Panc1 (cell line): ENCODE results near the gene ZNF398. TPM values are rescaled to one million over a fixed set of nuclear protein-coding genes. Genes with fewer than 3 reads are reported as not detected.

Experiments
- ATAC-seq: fragments of 200-7000 bp; cut with Tn5 transposase; 2 replicates; pipeline ENCODE4 v1.9.1; 2020; ENCODE audit warnings: mild to moderate bottlenecking, moderate library complexity
- BruUV-seq: library from RNA; stranded (reverse); fragments of 400-500 nt; replicated peaks from 2 replicates; lab custom pipeline; 2021; lab: Mats Ljungman, UMichigan
- CTCF ChIA-PET: fragments of 300-600 bp; sonication (Branson Sonifier 250); formaldehyde crosslinking; loops from one replicate; lab custom pipeline; 2022; ENCODE audit warnings: antibody characterized with exemption; lab: Charles Lee
- POLR2A ChIA-PET: fragments of 300-600 bp; sonication (Branson Sonifier 250); formaldehyde crosslinking; loops from one replicate; lab custom pipeline; 2022; ENCODE audit warnings: antibody characterized with exemption; lab: Charles Lee
- DNase-seq: peaks from one replicate; pipeline ENCODE4 v3.0.0-alpha.2; 2010; ENCODE audit warnings: low read depth, low spot score
- H3K27ac ChIP-seq: 2 replicates; pipeline ENCODE4 v1.5.1; 2011; ENCODE audit warnings: mild to moderate bottlenecking, low read length, inconsistent platforms
- H3K27me3 ChIP-seq: fragments of 200-500 bp; sonication (Bioruptor generic); 2 replicates; pipeline ENCODE4 v1.6.0; 2014; ENCODE audit warnings: low read length, inconsistent platforms; ENCODE audit not compliant: control insufficient read depth, insufficient read depth
- H3K36me3 ChIP-seq: fragments of 200-500 bp; sonication (Bioruptor generic); 2 replicates; pipeline ENCODE4 v1.5.1; 2014; ENCODE audit warnings: inconsistent platforms, mild to moderate bottlenecking, low read length, moderate library complexity; ENCODE audit not compliant: control insufficient read depth, insufficient read depth
- H3K4me1 ChIP-seq: 2 replicates; pipeline ENCODE4 v1.5.1; 2011; ENCODE audit warnings: inconsistent platforms, mild to moderate bottlenecking, low read length, moderate library complexity; ENCODE audit not compliant: control insufficient read depth, insufficient read depth
- H3K4me3 ChIP-seq, 2 experiments: 2 replicates each; pipeline ENCODE4 v1.5.1; 2011 to 2012; ENCODE audit warnings: low read depth in 2 of 2, low read length in 2 of 2, mild to moderate bottlenecking in 2 of 2, inconsistent platforms in 1 of 2, moderate library complexity in 1 of 2
- H3K9me3 ChIP-seq: fragments of 200-500 bp; sonication (Bioruptor generic); 2 replicates; pipeline ENCODE4 v1.5.1; 2014; ENCODE audit warnings: low read depth, mild to moderate bottlenecking, inconsistent platforms, low read length, moderate library complexity; ENCODE audit not compliant: control insufficient read depth, insufficient read depth
- POLR2AphosphoS5 ChIP-seq: IDR thresholded peaks from 2 replicates; pipeline ENCODE4 v1.6.1; 2012; ENCODE audit warnings: mild to moderate bottlenecking, low read depth, low read length, moderate library complexity
- SIN3A ChIP-seq: IDR thresholded peaks from 2 replicates; pipeline ENCODE4 v1.6.1; 2012; ENCODE audit warnings: low read depth, mild to moderate bottlenecking, low read length, moderate library complexity, borderline replicate concordance; ENCODE audit not compliant: insufficient read depth
- TCF7L2 ChIP-seq: IDR thresholded peaks from 2 replicates; pipeline ENCODE4 v1.6.1; 2011; ENCODE audit warnings: mild to moderate bottlenecking, low read depth, low read length, inconsistent platforms
- in situ Hi-C: cut with HindIII; loops from 2 replicates; pipeline ENCODE4 v1.10.0; 2016; ENCODE audit warnings: low sequenced_read_pairs, low pct_unique_long_range_greater_than_20kb
- intact Hi-C: fragments of 100-400 bp; cut with micrococcal nuclease; formaldehyde crosslinking; loops from one replicate; pipeline ENCODE4 v1.10.0; 2022; ENCODE audit not compliant: unreplicated experiment
- total RNA-seq: library from RNA; stranded (reverse); gene quantifications from one replicate; pipeline ENCODE4 v1.2.1, GENCODE V29; 2021; ENCODE audit not compliant: unreplicated experiment
- TF ChIP-seq, protein P1 (sequence below): fragments of 450-650 bp; IDR thresholded peaks from 2 replicates; pipeline ENCODE4 v1.5.1; 2017; ENCODE audit warnings: mild to moderate bottlenecking
- TF ChIP-seq, protein P2 (sequence below), 2 experiments: IDR thresholded peaks; 2 replicates each; pipeline ENCODE4 v1.6.1; 2011 to 2012; ENCODE audit warnings: low read depth in 2 of 2, control low read depth in 1 of 2, low read length in 1 of 2, mild to moderate bottlenecking in 1 of 2, moderate library complexity in 1 of 2; ENCODE audit not compliant: insufficient read depth in 1 of 2

Gene ZNF398
- total RNA-seq, 1 experiment from 2014 or later, result 14.1 TPM

DNA sequence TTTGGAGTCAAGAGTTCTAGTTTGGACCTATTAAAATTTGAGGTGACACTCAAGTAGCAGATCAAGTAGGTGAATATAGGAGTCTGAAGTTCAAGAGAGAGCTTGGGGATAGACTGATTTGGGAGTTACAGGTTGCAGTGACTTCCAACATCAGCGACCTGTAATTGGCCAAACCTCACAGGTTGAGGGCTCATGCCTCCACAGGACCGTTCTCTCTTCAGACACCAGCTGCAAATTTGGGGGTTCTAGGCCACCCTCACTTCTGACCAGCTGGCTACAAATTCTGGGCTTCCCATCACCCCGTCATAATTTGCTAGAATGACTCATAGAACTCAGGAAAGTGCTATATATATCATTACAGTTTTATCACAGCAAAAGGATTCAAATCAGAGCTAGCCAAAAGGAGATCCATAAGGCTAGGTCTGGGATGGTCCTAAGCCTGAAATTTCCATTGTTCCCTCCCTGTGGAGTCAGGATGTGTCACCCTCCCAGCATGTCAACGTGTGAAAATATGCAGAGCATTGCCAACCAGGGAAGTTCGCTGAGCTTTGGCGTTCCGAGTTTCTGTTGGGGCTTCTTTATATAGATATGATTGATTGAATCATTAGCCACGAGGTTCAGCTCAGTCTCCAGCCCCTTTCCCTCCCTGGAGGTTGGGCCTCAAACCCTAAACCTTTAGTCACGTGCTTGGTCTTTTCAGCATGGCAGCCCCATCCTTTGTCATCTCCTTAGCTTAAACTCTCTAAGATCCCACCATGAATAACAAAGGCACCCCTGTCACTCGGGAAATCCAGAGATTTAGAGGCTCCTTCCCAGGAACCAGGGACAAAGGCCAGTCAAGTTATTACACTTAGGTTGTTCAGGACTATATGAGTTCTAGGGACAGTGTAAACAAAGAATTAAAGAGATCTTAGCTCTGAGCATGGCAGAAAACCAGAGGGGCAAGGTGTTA is 71.5 kb downstream of the ZNF398 start:
- H3K9me3 ChIP-seq, result no peaks in the 10 kb centered on the region
- no peak for TF ChIP-seq TCF7L2
- no peak for TF ChIP-seq SIN3A
- TF ChIP-seq, protein P1, sequence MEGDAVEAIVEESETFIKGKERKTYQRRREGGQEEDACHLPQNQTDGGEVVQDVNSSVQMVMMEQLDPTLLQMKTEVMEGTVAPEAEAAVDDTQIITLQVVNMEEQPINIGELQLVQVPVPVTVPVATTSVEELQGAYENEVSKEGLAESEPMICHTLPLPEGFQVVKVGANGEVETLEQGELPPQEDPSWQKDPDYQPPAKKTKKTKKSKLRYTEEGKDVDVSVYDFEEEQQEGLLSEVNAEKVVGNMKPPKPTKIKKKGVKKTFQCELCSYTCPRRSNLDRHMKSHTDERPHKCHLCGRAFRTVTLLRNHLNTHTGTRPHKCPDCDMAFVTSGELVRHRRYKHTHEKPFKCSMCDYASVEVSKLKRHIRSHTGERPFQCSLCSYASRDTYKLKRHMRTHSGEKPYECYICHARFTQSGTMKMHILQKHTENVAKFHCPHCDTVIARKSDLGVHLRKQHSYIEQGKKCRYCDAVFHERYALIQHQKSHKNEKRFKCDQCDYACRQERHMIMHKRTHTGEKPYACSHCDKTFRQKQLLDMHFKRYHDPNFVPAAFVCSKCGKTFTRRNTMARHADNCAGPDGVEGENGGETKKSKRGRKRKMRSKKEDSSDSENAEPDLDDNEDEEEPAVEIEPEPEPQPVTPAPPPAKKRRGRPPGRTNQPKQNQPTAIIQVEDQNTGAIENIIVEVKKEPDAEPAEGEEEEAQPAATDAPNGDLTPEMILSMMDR, result no peak
- TF ChIP-seq, protein P2, sequence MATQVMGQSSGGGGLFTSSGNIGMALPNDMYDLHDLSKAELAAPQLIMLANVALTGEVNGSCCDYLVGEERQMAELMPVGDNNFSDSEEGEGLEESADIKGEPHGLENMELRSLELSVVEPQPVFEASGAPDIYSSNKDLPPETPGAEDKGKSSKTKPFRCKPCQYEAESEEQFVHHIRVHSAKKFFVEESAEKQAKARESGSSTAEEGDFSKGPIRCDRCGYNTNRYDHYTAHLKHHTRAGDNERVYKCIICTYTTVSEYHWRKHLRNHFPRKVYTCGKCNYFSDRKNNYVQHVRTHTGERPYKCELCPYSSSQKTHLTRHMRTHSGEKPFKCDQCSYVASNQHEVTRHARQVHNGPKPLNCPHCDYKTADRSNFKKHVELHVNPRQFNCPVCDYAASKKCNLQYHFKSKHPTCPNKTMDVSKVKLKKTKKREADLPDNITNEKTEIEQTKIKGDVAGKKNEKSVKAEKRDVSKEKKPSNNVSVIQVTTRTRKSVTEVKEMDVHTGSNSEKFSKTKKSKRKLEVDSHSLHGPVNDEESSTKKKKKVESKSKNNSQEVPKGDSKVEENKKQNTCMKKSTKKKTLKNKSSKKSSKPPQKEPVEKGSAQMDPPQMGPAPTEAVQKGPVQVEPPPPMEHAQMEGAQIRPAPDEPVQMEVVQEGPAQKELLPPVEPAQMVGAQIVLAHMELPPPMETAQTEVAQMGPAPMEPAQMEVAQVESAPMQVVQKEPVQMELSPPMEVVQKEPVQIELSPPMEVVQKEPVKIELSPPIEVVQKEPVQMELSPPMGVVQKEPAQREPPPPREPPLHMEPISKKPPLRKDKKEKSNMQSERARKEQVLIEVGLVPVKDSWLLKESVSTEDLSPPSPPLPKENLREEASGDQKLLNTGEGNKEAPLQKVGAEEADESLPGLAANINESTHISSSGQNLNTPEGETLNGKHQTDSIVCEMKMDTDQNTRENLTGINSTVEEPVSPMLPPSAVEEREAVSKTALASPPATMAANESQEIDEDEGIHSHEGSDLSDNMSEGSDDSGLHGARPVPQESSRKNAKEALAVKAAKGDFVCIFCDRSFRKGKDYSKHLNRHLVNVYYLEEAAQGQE (IDR thresholded peaks at IDR 0.05; ENCODE audit: insufficient read depth in 1 of 2, low read depth in 2 of 2, low read length in 1 of 2), result no peak
- no peak for TF ChIP-seq POLR2AphosphoS5
- CTCF ChIA-PET, result no interaction called here
- in situ Hi-C loops, result no loop called here
- H3K27me3 ChIP-seq, result no peaks in the 10 kb centered on the region
- no TSS peak for BruUV-seq
- ATAC-seq (no peak), DNase-seq (no peak)
- POLR2A ChIA-PET, result no interaction called here
- intact Hi-C loops, result no loop called here
- peaks cover 4% of the 10 kb centered on the region; the same call in 1 of the 2 replicates for H3K36me3 ChIP-seq
- no peak overlapping the region for H3K27ac ChIP-seq
- no peak overlapping the region for H3K4me3 ChIP-seq
- H3K4me1 ChIP-seq, result no peaks in the 10 kb centered on the region

DNA sequence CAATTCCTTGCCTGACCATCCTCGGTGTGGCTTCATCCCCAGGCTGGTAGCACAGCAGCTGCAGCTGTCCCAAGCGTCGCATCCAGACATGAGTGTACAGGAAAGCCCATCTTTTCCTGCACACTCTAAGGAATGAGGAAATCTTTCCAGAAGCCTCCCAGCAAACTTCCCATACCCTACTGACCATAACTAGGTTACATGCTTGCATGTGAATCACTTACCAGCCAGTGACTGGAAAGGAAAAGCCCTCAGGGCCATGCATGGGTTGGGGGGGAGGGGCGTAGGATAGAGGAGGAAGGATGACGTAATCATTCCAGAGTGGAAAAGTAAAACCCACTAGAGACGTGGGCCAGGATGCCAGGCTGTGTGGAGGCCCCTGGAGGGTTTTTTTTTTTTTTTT is 73.3 kb downstream of the ZNF398 start:
- DNase-seq, result no peak
- no peaks in the 10 kb centered on the region for H3K27me3 ChIP-seq
- in situ Hi-C loops (no loop called here), intact Hi-C loops (no loop called here)
- peaks cover 3% of the 10 kb centered on the region; the same call in 1 of the 2 replicates for H3K36me3 ChIP-seq
- no peak for ATAC-seq
- TF ChIP-seq SIN3A, result no peak
- TF ChIP-seq, protein P2 (IDR thresholded peaks at IDR 0.05; ENCODE audit: insufficient read depth in 1 of 2, low read depth in 2 of 2, low read length in 1 of 2), result no peak
- no peak for TF ChIP-seq POLR2AphosphoS5
- TF ChIP-seq, protein P1, result no peak
- no peak for TF ChIP-seq TCF7L2
- no TSS peak for BruUV-seq
- H3K4me1 ChIP-seq, result no peaks in the 10 kb centered on the region
- CTCF ChIA-PET, result no interaction called here
- H3K27ac ChIP-seq, result no peak overlapping the region
- H3K4me3 ChIP-seq, result no peak overlapping the region
- H3K9me3 ChIP-seq, result no peaks in the 10 kb centered on the region
- POLR2A ChIA-PET, result no interaction called here
